ENCODE results near the gene PRPF6. TPM values are rescaled to one million over a fixed set of nuclear protein-coding genes. Genes with fewer than 3 reads are reported as not detected.
A peak's percentile ranks its signal among the peaks of the same experiment; 100 is the strongest.

PRPF6 gene
- total RNA-seq, 4 donors from 2014 or later, result 34.7 to 43.8 (median 40.2) TPM

- DNase-seq (ENCODE audit: low spot score) (no peak), ATAC-seq (ENCODE audit: low FRiP score) (no peak)
- TF ChIP-seq, protein P1, sequence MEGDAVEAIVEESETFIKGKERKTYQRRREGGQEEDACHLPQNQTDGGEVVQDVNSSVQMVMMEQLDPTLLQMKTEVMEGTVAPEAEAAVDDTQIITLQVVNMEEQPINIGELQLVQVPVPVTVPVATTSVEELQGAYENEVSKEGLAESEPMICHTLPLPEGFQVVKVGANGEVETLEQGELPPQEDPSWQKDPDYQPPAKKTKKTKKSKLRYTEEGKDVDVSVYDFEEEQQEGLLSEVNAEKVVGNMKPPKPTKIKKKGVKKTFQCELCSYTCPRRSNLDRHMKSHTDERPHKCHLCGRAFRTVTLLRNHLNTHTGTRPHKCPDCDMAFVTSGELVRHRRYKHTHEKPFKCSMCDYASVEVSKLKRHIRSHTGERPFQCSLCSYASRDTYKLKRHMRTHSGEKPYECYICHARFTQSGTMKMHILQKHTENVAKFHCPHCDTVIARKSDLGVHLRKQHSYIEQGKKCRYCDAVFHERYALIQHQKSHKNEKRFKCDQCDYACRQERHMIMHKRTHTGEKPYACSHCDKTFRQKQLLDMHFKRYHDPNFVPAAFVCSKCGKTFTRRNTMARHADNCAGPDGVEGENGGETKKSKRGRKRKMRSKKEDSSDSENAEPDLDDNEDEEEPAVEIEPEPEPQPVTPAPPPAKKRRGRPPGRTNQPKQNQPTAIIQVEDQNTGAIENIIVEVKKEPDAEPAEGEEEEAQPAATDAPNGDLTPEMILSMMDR (IDR thresholded peaks at IDR 0.05), result no peak
Measured at GRCh38 chr20:64036346-64037198, 55.6 kb downstream of the PRPF6 start.

DNA sequence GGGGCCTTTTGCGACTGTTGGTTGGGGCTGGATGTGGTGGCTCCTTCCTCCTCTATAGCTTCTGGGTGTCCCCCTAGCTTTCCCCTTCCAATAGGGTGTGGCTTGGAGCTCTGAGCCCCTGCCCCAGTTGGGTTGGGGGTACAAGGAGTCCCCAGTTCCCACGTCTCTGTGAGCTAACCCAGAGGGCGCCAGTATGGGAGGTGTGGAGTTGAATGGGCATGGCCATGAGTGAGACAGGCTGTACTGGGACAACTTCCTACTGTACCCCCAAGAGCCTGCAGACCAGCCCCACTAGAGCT, 56.2 kb downstream of the PRPF6 start:
- TF ChIP-seq, protein P1 (IDR thresholded peaks at IDR 0.05), result no peak
- DNase-seq (ENCODE audit: low spot score), result no peak
- no peak for ATAC-seq (ENCODE audit: low FRiP score)

DNA sequence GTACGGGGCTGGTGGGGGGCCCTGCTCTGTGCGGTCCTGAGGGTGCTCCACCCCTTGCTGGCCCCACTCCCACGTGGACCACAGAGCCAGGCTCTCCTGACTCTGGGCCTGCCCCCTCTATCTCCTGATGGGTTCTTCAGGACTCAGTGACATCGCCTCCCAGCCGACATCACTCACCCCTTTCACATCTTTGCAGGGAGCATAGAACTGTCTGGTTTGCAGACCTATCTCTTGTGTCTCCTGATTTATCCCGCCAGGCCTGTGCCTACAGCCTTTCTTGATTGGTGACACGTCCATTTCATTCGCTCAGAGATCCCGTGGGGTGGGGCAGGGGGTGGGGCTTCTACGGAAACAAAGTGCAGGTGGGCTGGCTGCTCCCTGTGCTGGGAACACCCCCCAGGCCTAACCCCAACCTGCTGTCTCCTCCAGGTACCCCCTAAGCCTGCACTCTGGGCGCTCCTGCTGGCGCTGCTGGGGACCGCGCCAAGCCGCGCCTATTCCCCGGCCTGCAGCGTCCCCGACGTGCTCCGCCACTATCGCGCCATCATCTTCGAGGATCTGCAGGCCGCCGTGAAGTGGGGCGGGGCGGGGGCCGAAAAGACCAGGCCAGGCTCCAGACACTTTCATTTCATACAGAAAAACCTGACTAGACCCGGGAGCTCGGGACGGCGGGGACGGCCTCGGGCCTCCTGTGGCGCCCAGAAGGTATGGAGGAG, 56.7 kb downstream of the PRPF6 start:
- TF ChIP-seq, protein P1 (IDR thresholded peaks at IDR 0.05), result no peak
- no peak for ATAC-seq (ENCODE audit: low FRiP score)
- no peak for DNase-seq (ENCODE audit: low spot score)

DNA sequence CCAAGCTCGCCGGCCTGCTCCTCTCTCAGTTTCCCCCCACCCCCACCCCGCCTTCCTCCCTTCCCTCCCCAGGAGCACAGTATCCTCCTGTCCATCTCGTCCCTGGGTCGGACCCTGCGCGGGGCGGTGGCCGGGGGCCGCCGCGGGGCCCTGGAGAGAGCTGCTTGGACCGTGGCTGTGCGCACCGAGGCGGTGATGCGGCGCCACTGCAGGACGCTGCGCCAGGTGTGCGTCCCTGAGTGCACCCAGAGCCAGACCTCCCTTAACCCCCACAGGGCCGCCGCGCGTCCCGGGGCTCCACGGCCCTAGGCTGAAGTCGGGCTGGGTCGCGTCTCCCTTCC, 57.3 kb downstream of the PRPF6 start:
- no peak for ATAC-seq (ENCODE audit: low FRiP score)
- no peak for DNase-seq (ENCODE audit: low spot score)
- TF ChIP-seq, protein P1 (IDR thresholded peaks at IDR 0.05), result no peak

DNA sequence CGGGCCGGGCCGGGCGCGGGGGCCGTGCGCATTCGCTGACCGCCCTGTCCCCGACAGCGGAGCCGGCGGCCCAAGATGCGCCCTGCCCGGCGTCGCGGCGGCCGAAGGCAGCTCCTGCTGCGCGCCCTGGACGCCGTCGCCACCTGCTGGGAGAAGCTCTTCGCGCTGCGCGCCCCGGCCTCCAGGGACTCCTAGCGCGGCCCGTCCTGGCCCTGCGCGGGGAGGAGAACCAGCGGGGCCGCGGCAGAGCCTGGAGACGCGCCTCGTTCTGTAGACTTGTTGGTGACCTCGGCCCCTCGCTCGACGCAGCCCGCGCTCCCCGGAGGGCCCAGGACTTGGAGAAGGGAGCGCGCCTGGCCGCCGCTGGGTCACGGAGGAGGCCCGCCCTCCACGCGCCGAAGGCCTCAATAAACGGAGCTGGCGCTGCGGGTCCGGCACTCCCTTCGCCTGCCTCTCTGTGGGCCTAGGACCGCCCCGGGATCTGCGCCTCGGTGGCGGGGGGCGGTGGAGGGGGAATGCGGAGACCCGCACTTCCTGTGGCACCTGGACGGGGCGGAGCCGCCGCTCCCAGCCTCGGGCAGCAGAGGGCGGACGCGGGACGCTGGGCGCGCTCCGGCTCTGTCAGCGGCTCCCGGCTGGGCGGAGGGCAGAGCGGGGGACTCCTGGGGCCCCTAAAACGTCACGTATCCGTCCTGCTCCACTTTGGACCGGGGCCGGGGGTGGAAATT, 57.8 kb downstream of the PRPF6 start:
- peak; percentile 76 for ATAC-seq (ENCODE audit: low FRiP score)
- TF ChIP-seq, protein P1 (IDR thresholded peaks at IDR 0.05), result peak in 1 of 3 donors; percentile 16
- no peak for DNase-seq (ENCODE audit: low spot score)

DNA sequence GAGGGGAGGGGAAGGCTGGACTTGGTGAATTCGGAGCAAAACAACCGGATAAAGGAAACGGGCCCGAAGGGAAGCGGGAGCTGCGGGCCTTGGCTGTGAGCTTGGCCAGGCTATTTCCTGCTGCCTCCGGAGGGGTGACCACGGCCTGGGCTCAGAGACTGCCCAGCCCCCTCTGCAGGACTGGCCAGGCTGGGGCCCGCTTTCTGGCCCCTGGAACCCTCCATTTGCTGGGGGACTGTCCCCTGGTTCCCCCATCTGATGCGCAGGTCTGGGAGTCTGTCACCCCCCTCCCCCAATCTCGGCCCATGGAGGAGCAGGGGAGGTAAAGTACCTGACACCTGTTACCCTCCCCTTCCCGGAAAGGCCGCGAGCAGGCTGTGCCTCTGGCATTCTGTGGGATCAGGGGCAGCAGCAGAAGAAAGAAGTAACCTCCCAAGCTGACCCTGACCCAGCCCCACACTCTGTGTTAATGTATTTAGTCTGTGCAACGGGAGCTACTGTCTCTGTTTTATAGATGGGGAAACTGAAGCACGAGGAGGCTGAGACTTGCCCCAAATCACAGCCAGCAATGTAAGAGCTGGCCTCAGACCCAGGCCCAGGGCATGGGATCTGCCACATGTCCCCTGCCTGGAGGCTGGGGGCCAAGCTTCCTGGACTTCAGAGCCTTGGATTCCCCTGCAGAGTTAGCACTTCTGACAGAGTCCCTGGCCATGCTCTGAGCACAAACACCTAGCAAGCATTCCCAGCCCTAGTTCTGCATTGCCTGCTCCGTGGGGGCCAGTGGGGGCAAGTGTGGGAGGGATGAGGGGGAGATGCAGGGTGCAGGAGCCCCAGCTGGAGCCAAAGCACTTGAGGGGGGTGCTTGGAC, 58.6 kb downstream of the PRPF6 start:
- DNase-seq (ENCODE audit: low spot score) (no peak), ATAC-seq (ENCODE audit: low FRiP score) (no peak)
- TF ChIP-seq, protein P1 (IDR thresholded peaks at IDR 0.05), result no peak
